Endothelial cell of umbilical vein (primary cell): ENCODE measurements around the gene NRBF2. TPM values are rescaled to one million over a fixed set of nuclear protein-coding genes. Genes with fewer than 3 reads are reported as not detected.

Experiments used
- BruUV-seq: library from RNA; stranded (reverse); fragments of 400-500 nt; replicated peaks from 2 replicates; lab custom pipeline; 2021; lab: Mats Ljungman, UMichigan
- CTCF ChIA-PET: fragments of 300-600, 350-600 bp; sonication (Branson Sonifier 250); formaldehyde crosslinking; loops from one replicate; lab custom pipeline; 2021; ENCODE audit warnings: antibody characterized with exemption, inconsistent platforms; lab: Charles Lee
- POLR2A ChIA-PET: fragments of 300-600, 350-600 bp; sonication (Branson Sonifier 250); formaldehyde crosslinking; loops from one replicate; lab custom pipeline; 2021; ENCODE audit warnings: antibody characterized with exemption, inconsistent platforms; lab: Charles Lee
- DNase-seq: peaks from one replicate; pipeline ENCODE4 v3.0.0-alpha.2; 2011; ENCODE audit warnings: low read depth, low spot score
- FAIRE-seq: peaks from 2 replicates; lab custom pipeline; 2011; peaks lifted over from hg19 to GRCh38; lab: Jason Lieb, UNC
- H2AFZ ChIP-seq: 2 replicates; pipeline ENCODE4 v1.6.0; 2012; ENCODE audit warnings: low read depth, low read length, control low read depth, inconsistent platforms
- H3K27ac ChIP-seq: 2 replicates; pipeline ENCODE4 v1.5.1; 2011; ENCODE audit warnings: low read depth, mild to moderate bottlenecking, control low read depth, low read length, moderate library complexity; ENCODE audit not compliant: insufficient read depth
- H3K27me3 ChIP-seq, 2 experiments: 2 replicates each; pipeline versions ENCODE4 v1.6.0 to v1.6.1; 2011; ENCODE audit warnings: low read length in 2 of 2, mixed read lengths in 1 of 2; ENCODE audit not compliant: control insufficient read depth in 2 of 2, insufficient read depth in 2 of 2
- H3K36me3 ChIP-seq, 2 experiments: 2 replicates in 1 of 2; 3 replicates in 1 of 2; pipeline ENCODE4 v1.5.1; 2011; ENCODE audit warnings: low read length in 2 of 2, mild to moderate bottlenecking in 1 of 2, moderate library complexity in 1 of 2; ENCODE audit not compliant: control insufficient read depth in 2 of 2, insufficient read depth in 2 of 2; ENCODE audit errors: extremely low read depth in 1 of 2
- H3K4me1 ChIP-seq: 3 replicates; pipeline ENCODE4 v1.5.1; 2011; ENCODE audit warnings: mild to moderate bottlenecking, low read length; ENCODE audit not compliant: control insufficient read depth, insufficient read depth; ENCODE audit errors: extremely low read depth
- H3K4me2 ChIP-seq: 2 replicates; pipeline ENCODE4 v1.6.1; 2011; ENCODE audit warnings: low read length, control low read depth, mixed read lengths; ENCODE audit not compliant: insufficient read depth
- H3K4me3 ChIP-seq, 3 experiments: fragments of 200-600 bp in 1 of 3; sonication (generic), shearing (Covaris generic) in 1 of 3; replicated peaks in 1 of 3; 2 replicates each; pipeline ENCODE4 v1.5.1; 2011 to 2016; ENCODE audit warnings: control low read depth in 3 of 3, low read length in 3 of 3, mild to moderate bottlenecking in 2 of 3, inconsistent platforms in 1 of 3, low read depth in 1 of 3, moderate library complexity in 1 of 3; ENCODE audit not compliant: insufficient read depth in 1 of 3
- H3K79me2 ChIP-seq: 2 replicates; pipeline ENCODE4 v1.6.0; 2012; ENCODE audit warnings: low read length, inconsistent platforms; ENCODE audit not compliant: control insufficient read depth, insufficient read depth
- H3K9ac ChIP-seq: replicated peaks from 2 replicates; pipeline ENCODE3; 2011; ENCODE audit warnings: low read length, control low read depth; ENCODE audit not compliant: insufficient read depth; ENCODE audit errors: extremely low read depth
- H3K9me1 ChIP-seq: replicated peaks from 3 replicates; pipeline ENCODE4 v1.6.0; 2011; ENCODE audit warnings: mild to moderate bottlenecking, low read length; ENCODE audit not compliant: control insufficient read depth, insufficient read depth; ENCODE audit errors: extremely low read depth
- H3K9me3 ChIP-seq: replicated peaks from 2 replicates; pipeline ENCODE4 v1.5.1; 2012; ENCODE audit warnings: low read length, inconsistent platforms; ENCODE audit not compliant: control insufficient read depth, insufficient read depth
- H4K20me1 ChIP-seq: replicated peaks from 2 replicates; pipeline ENCODE3; 2011; ENCODE audit warnings: mild to moderate bottlenecking, low read length; ENCODE audit not compliant: control insufficient read depth, insufficient read depth; ENCODE audit errors: extremely low read depth
- EZH2 ChIP-seq: IDR thresholded peaks from 2 replicates; pipeline ENCODE4 v1.6.1; 2012; ENCODE audit warnings: borderline replicate concordance, low read depth, mild to moderate bottlenecking, moderate library complexity, low read length, inconsistent platforms; ENCODE audit not compliant: severe bottlenecking
- FOS ChIP-seq: IDR thresholded peaks from 2 replicates; pipeline ENCODE4 v1.6.1; 2011; ENCODE audit warnings: mild to moderate bottlenecking, low read length, moderate library complexity, borderline replicate concordance; ENCODE audit not compliant: insufficient read depth
- GATA2 ChIP-seq: IDR thresholded peaks from 2 replicates; pipeline ENCODE4 v1.7.0; 2011; ENCODE audit warnings: low read depth, mild to moderate bottlenecking, moderate library complexity, mixed read lengths, low read length; ENCODE audit not compliant: insufficient read length, insufficient read depth
- MAX ChIP-seq: IDR thresholded peaks from 2 replicates; pipeline ENCODE4 v1.6.1; 2011; ENCODE audit not compliant: insufficient read depth, insufficient read length
- MYC ChIP-seq: IDR thresholded peaks from one replicate; pipeline ENCODE4 v1.6.1; 2011; ENCODE audit warnings: mild to moderate bottlenecking, low read depth, low read length
- POLR2A ChIP-seq: IDR thresholded peaks from 2 replicates; pipeline ENCODE4 v1.6.1; 2012; ENCODE audit warnings: low read depth, mild to moderate bottlenecking, control low read depth, low read length
- POLR2AphosphoS5 ChIP-seq: IDR thresholded peaks from 2 replicates; pipeline ENCODE4 v1.6.1; 2012; ENCODE audit warnings: low read depth, mild to moderate bottlenecking, control low read depth, low read length, moderate library complexity; ENCODE audit not compliant: insufficient read depth
- dilution Hi-C: fragments of 300-500 bp; cut with MboI; formaldehyde crosslinking; loops from one replicate; pipeline ENCODE4 v1.15.0; 2019; ENCODE audit warnings: low sequenced_read_pairs; ENCODE audit not compliant: extremely low pct_ligation_motif_present
- intact Hi-C: fragments of 100-400 bp; cut with micrococcal nuclease; formaldehyde crosslinking; loops from one replicate; pipeline ENCODE4 v1.10.0; 2022
- polyA plus RNA-seq, 4 experiments: library from polyadenylated mRNA; depleted of rRNA in 3 of 4; stranded (reverse) in 3 of 4; unstranded in 1 of 4; fragments of >200 nt; gene quantifications; 2 replicates each; pipeline versions ENCODE4 v1.2.1 to v1.2.3, GENCODE V29; 2011 to 2012; ENCODE audit warnings: missing spikeins in 1 of 4
- total RNA-seq: library from RNA; stranded (reverse); gene quantifications from 2 replicates; pipeline ENCODE4 v1.2.3, GENCODE V29; 2021
- TF ChIP-seq, protein P1 (sequence below), 2 donors: IDR thresholded peaks; 1 replicate in 1 of 2; 2 replicates in 1 of 2; pipeline ENCODE4 v1.5.1; 2011; ENCODE audit warnings: low read length in 2 of 2, mild to moderate bottlenecking in 2 of 2, moderate library complexity in 2 of 2, control low read depth in 1 of 2, inconsistent platforms in 1 of 2, low read depth in 1 of 2; ENCODE audit not compliant: insufficient read depth in 1 of 2; ENCODE audit errors: extremely low read depth in 1 of 2

Gene NRBF2
- total and polyA plus RNA-seq, 2 donors (not counting 3 experiments of a cell fraction or from before 2014, with no cell fraction given), result 7.6 to 17.7 TPM

- H3K4me2 ChIP-seq, result no peak overlapping the region
- H3K27ac ChIP-seq, result no peak overlapping the region
- ChIA-PET CTCF (no interaction called here), POLR2A (no interaction called here)
- FAIRE-seq (no peak), DNase-seq (no peak)
- H3K27me3 ChIP-seq, result no peaks in the 10 kb centered on the region
- dilution Hi-C loops, result no loop called here
- no peaks in the 10 kb centered on the region for H3K36me3 ChIP-seq
- H4K20me1 ChIP-seq, result no peaks in the 10 kb centered on the region
- H3K9me1 ChIP-seq, result no peaks in the 10 kb centered on the region
- TF ChIP-seq FOS (no peak), GATA2 (no peak), MYC (no peak), EZH2 (no peak), POLR2A (no peak), MAX (no peak), POLR2AphosphoS5 (no peak)
- TF ChIP-seq, protein P1, sequence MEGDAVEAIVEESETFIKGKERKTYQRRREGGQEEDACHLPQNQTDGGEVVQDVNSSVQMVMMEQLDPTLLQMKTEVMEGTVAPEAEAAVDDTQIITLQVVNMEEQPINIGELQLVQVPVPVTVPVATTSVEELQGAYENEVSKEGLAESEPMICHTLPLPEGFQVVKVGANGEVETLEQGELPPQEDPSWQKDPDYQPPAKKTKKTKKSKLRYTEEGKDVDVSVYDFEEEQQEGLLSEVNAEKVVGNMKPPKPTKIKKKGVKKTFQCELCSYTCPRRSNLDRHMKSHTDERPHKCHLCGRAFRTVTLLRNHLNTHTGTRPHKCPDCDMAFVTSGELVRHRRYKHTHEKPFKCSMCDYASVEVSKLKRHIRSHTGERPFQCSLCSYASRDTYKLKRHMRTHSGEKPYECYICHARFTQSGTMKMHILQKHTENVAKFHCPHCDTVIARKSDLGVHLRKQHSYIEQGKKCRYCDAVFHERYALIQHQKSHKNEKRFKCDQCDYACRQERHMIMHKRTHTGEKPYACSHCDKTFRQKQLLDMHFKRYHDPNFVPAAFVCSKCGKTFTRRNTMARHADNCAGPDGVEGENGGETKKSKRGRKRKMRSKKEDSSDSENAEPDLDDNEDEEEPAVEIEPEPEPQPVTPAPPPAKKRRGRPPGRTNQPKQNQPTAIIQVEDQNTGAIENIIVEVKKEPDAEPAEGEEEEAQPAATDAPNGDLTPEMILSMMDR (IDR thresholded peaks at IDR 0.05; ENCODE audit: extremely low read depth in 1 of 2, insufficient read depth in 1 of 2, low read depth in 1 of 2, low read length in 2 of 2), result no peak
- H3K9ac ChIP-seq, result no peak overlapping the region
- H3K4me1 ChIP-seq, result no peaks in the 10 kb centered on the region
- H3K9me3 ChIP-seq, result no peaks in the 10 kb centered on the region
- intact Hi-C loops, result no loop called here
- H3K79me2 ChIP-seq, result no peaks in the 10 kb centered on the region
- no TSS peak for BruUV-seq
- no peak overlapping the region for H2AFZ ChIP-seq
- no peak overlapping the region for H3K4me3 ChIP-seq
Measured at GRCh38 chr10:63120554-63120953, 12.6 kb upstream of the NRBF2 start.
